DND-41 (cell line): ENCODE results near the gene XAB2.

Experiments
- EZH2 ChIP-seq: IDR thresholded peaks from 3 replicates; pipeline ENCODE4 v1.6.1; 2012; ENCODE audit warnings: borderline replicate concordance, low read depth, mild to moderate bottlenecking, moderate library complexity, low read length, inconsistent platforms; ENCODE audit not compliant: severe bottlenecking
- TF ChIP-seq, protein P1 (sequence below): IDR thresholded peaks from 2 replicates; pipeline ENCODE4 v1.5.1; 2012; ENCODE audit warnings: borderline replicate concordance, low read length, moderate library complexity, mild to moderate bottlenecking; ENCODE audit not compliant: poor library complexity, severe bottlenecking; ENCODE audit errors: extremely low read depth

DNA sequence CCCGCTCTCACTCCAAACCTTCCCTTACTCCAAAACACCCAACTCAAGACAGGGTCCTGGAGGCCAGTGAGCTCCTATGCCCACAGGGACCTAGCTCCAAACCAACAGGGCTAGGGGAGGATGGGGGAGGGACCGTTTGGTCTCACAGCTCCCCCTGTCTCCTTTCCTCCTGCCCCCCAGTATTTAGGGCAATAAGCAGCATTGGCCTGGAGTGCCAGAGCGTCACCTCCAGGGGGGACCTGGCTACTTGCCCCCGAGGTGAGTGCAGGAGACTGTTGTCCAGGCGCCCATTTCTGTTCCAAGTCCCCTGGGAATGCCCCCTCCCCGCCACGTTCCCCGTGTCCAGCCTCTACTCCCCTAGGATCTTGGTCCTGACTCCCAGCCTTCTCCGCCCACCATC is 40.3 kb upstream of the XAB2 start:
- TF ChIP-seq EZH2, result no peak
- TF ChIP-seq, protein P1, sequence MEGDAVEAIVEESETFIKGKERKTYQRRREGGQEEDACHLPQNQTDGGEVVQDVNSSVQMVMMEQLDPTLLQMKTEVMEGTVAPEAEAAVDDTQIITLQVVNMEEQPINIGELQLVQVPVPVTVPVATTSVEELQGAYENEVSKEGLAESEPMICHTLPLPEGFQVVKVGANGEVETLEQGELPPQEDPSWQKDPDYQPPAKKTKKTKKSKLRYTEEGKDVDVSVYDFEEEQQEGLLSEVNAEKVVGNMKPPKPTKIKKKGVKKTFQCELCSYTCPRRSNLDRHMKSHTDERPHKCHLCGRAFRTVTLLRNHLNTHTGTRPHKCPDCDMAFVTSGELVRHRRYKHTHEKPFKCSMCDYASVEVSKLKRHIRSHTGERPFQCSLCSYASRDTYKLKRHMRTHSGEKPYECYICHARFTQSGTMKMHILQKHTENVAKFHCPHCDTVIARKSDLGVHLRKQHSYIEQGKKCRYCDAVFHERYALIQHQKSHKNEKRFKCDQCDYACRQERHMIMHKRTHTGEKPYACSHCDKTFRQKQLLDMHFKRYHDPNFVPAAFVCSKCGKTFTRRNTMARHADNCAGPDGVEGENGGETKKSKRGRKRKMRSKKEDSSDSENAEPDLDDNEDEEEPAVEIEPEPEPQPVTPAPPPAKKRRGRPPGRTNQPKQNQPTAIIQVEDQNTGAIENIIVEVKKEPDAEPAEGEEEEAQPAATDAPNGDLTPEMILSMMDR, result no peak
